GM12892 (cell line): ENCODE results near the gene EID2B.

Experiments
- DNase-seq: peaks from one replicate; pipeline ENCODE4 v3.0.0; 2011; ENCODE audit not compliant: insufficient read length
- FAIRE-seq: peaks from 2 replicates; lab custom pipeline; 2011; peaks lifted over from hg19 to GRCh38; lab: Jason Lieb, UNC
- POLR2A ChIP-seq: IDR thresholded peaks from 2 replicates; pipeline ENCODE4 v1.6.1; 2011; ENCODE audit warnings: low read depth, low read length, control low read depth
- POLR2AphosphoS5 ChIP-seq: IDR thresholded peaks from 2 replicates; pipeline ENCODE4 v1.6.1; 2011; ENCODE audit warnings: low read depth, low read length, control low read depth
- TAF1 ChIP-seq: IDR thresholded peaks from 2 replicates; pipeline ENCODE4 v1.6.1; 2011; ENCODE audit warnings: low read depth, mild to moderate bottlenecking, control low read depth, low read length, borderline replicate concordance

Gene EID2B

GRCh38 chr19:39520541-39521484 lies 11.8 kb downstream of the EID2B start:
- DNase-seq, result no peak
- TF ChIP-seq TAF1, result no peak
- no peak for TF ChIP-seq POLR2AphosphoS5
- FAIRE-seq, result no peak

- DNase-seq (no peak), FAIRE-seq (no peak)
- no peak for TF ChIP-seq POLR2AphosphoS5
- no peak for TF ChIP-seq POLR2A
- TF ChIP-seq TAF1, result no peak
Measured at GRCh38 chr19:39518975-39519374, 13.7 kb downstream of the EID2B start.

DNA sequence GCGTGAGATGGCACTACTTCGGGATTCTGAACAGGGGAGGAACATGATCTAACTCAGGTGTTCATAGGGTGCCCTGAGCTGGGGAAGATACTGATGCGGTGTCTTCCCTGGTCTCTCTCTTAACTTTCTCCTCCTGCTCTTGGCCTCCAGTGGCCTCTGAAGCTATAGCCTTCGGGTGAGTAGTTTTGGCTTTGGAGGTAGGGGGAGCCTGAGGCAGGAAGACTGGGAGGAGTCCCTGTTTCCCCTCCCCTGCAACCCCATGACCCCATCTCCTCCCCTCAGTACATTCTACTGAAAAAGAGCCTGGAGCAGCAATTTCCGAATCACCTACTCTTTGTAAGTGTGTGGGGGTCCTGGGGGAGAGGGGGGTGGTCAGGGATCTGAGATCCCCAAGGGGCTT lies 14.2 kb downstream of the EID2B start:
- TF ChIP-seq TAF1 (no peak), POLR2AphosphoS5 (no peak)
- FAIRE-seq, result no peak
- DNase-seq, result no peak

GRCh38 chr19:39517432-39517831 lies 15.2 kb downstream of the EID2B start:
- TF ChIP-seq POLR2AphosphoS5 (no peak), TAF1 (no peak), POLR2A (no peak)
- FAIRE-seq (no peak), DNase-seq (no peak)

DNA sequence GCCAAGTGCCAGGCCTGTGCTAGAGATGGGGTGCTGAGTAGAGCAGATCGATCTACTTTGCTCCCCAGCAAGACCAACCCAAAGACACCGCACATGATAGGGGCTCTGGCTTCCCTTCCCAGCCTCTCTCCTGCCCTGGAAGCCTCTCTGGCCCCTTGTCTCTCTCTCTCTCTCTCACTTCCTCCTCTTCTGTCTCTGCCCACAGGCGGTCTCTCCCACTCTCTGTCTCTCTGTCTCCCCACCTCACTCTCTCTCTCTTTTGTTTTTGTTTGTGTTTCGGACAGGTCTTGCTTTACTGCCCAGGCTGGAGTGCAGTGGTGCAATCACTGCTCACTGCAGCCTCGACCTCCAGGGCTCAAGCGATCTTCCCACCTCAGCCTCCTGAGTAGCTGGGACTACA lies 16.4 kb downstream of the EID2B start:
- no peak for FAIRE-seq
- DNase-seq, result no peak

DNA sequence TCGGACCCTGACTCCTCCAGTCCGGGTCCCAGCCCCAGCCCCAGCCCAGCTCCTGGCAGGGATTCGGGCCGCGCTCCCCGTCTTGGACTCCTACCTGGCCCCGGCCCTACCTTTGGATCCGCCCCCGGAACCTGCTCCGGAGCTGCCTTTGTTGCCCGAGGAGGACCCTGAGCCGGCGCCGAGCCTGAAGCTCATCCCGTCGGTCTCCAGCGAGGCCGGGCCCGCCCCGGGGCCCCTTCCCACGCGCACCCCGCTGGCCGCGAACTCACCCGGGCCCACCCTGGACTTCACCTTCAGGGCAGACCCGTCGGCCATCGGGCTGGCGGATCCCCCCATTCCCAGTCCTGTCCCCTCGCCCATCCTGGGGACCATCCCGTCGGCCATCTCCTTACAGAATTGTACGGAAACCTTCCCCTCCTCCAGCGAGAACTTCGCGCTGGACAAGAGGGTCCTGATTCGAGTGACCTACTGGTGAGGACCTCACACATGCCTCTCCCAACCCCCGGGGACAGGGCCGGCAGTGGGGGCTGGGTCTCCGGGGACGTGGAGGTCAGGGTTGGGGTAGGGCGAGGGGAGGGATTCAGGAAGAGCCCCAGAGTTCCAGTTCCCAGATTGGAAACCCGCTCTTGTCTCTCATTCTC lies 17.0 kb downstream of the EID2B start:
- DNase-seq, result no peak
- TF ChIP-seq POLR2A (no peak), POLR2AphosphoS5 (no peak), TAF1 (no peak)
- no peak for FAIRE-seq

More for the DNA sequence above, 16.4 kb downstream of the EID2B start:
- no peak for TF ChIP-seq POLR2A
- TF ChIP-seq TAF1, result no peak
- no peak for TF ChIP-seq POLR2AphosphoS5

DNA sequence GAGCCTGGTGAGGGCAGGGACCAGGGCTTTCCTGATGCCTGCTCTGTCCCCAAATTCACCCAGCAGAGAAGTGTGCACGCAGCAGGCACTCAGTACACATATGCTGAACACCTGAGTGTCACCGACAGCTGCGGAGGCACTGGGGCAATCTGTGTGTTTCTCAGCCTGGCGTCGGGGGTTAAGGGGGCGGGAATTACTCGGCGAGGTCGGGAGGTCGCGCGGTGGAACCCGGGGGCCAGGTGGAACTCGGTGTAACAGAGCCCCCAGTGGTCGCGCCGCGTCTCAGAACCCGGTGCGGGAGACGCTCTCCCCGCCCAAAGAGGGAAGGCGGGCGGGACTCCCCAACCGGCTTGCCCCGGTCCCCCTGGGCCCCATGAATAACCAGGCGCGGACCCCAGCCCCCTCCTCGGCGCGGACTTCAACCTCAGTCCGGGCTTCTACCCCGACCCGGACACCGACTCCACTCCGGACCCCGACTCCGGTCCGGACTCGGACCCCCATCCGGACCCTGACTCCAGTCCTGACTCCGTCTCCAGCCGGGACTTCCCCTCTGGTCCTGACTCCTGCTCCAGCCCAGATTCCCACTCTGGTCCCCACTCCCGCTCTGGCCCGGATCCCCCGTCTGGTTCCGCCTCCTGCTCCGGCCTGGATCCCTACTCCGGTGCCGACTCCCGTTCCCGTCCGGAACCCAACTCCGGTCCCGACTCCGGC lies 17.7 kb downstream of the EID2B start, which contains the start of gene SELENOV:
Gene SELENOV, plus strand, starts transcription at position 300 of the 711 bp plus-strand sequence. Its CDS starts 74 bp downstream, at position 374.
- TF ChIP-seq TAF1 (no peak), POLR2A (no peak), POLR2AphosphoS5 (no peak)
- FAIRE-seq (no peak), DNase-seq (no peak)

GRCh38 chr19:39512988-39513387 lies 19.7 kb downstream of the EID2B start:
- TF ChIP-seq POLR2A (no peak), POLR2AphosphoS5 (no peak), TAF1 (no peak)
- DNase-seq, result no peak
- FAIRE-seq, result no peak

DNA sequence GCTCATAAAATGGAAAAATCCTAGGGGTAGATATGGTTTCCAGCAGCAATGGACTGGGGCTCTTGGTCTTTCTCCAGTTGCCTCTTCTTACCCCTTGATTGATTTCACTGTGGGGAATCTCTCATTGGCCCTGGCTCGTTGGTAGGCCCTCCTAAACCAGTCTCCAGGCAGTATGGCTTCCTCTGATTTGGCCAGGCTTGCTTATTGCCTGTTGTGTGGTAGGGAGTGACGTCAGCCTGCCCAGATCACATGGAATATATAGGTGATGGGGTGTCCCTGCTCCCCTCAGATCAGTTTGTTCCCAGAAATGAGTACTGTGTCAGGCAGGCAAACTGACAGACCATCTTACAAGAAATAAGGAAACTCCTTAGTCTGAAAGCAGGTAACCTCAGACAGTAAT lies 23.4 kb downstream of the EID2B start:
- no peak for DNase-seq
- FAIRE-seq, result no peak
- TF ChIP-seq POLR2A, result no peak
- TF ChIP-seq POLR2AphosphoS5, result no peak
- TF ChIP-seq TAF1, result no peak

DNA sequence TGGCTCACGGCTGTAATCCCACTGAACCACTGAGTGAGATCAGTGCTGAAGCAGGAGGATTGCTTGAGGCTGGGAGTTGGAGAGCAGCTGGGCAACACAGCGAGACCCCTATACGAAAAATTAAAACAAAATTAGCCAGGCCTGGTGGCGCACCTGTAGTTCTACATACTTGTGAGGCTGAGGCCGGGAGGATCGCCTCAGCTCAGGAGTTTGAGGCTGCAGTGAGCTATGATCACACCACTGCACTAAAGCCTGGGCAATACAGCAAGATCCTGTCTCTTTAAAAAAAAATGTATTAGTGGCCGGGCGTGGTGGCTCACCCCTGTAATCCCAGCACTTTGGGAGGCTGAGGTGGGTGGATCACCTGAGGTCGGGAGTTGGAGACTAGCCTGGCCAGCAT lies 24.0 kb downstream of the EID2B start:
- FAIRE-seq (no peak), DNase-seq (no peak)
- TF ChIP-seq TAF1 (no peak), POLR2AphosphoS5 (no peak), POLR2A (no peak)

DNA sequence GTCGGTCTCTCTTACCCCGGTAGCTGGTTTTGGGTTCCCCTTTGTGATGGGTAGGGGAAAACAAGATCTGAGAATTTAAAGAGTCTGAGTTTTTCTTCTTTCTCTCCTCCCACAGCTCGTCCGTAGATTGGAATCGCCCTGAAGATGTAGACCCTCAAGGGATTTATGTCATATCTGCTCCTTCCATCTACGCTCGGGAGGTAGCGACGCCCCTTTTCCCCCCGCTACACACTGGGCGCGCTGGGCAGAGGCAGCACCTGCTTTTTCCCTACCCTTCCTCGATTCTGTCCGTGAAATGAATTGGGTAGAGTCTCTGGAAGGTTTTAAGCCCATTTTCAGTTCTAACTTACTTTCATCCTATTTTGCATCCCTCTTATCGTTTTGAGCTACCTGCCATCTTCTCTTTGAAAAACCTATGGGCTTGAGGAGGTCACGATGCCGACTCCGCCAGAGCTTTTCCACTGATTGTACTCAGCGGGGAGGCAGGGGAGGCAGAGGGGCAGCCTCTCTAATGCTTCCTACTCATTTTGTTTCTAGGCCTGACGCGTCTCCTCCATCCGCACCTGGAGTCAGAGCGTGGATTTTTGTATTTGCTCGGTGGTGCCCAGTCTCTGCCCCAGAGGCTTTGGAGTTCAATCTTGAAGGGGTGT lies 24.8 kb downstream of the EID2B start:
- FAIRE-seq, result no peak
- no peak for DNase-seq

More for the DNA sequence above, 24.8 kb downstream of the EID2B start:
- TF ChIP-seq TAF1 (no peak), POLR2AphosphoS5 (no peak), POLR2A (no peak)
